ENCODE results near the gene LHPP.

DNA sequence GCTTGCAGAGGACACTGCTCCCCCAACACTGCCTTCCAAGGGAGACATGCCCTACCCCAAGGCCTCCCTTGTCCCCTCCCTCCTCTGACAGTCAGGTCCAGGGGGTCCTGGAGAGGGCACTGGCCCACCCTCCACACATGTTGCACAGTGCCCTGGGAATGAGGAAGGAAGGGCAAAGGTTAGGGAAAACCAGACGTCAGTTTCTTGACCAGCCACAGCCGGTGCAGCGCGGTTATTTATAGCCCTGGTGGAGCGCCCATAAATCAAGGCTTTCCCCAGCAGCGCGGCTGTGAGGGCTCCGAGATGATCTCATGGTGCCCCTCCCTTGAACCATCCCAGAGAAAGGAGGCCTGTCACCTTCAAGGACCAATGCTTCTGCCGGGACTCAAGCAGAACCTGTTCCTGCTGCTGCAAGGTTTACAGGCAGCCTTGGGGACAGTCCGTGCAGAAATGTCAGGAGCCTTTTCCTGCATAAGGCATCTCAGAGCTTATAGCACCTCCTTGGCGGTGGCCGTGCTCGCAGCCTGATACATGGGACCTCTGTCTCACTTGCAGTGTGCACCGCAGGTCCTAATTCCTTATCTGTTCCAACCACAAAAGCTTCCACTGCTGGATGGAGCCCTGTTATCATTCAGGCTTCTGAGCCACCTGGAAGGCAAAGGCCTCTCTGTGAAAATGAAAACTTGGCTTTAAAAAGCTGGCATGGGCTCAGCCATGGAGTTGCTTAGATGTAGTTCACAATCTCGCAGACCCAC, 127.3 kb downstream of the LHPP start:
- TF ChIP-seq, protein P1, sequence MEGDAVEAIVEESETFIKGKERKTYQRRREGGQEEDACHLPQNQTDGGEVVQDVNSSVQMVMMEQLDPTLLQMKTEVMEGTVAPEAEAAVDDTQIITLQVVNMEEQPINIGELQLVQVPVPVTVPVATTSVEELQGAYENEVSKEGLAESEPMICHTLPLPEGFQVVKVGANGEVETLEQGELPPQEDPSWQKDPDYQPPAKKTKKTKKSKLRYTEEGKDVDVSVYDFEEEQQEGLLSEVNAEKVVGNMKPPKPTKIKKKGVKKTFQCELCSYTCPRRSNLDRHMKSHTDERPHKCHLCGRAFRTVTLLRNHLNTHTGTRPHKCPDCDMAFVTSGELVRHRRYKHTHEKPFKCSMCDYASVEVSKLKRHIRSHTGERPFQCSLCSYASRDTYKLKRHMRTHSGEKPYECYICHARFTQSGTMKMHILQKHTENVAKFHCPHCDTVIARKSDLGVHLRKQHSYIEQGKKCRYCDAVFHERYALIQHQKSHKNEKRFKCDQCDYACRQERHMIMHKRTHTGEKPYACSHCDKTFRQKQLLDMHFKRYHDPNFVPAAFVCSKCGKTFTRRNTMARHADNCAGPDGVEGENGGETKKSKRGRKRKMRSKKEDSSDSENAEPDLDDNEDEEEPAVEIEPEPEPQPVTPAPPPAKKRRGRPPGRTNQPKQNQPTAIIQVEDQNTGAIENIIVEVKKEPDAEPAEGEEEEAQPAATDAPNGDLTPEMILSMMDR (IDR thresholded peaks at IDR 0.05): no peak
- TF ChIP-seq POLR2A (IDR thresholded peaks at IDR 0.05) (no peak), EP300 (IDR thresholded peaks at IDR 0.05) (no peak)
